Measurements from ENCODE around the gene SOCS6.

- TF ChIP-seq CTCF (conservative IDR thresholded peaks at IDR 0.05 in 1 of 2, IDR thresholded peaks at IDR 0.05 in 1 of 2; ENCODE audit: low read depth in 1 of 2, low read length in 2 of 2) (no peak), EZH2 (IDR thresholded peaks at IDR 0.05; ENCODE audit: low read length, missing control alignments) (no peak)
These were observed 50.0 kb downstream of the SOCS6 start for GRCh38 chr18:70338890-70339289.
